Memory B cell (primary cell): Measurements from ENCODE around the gene BTBD16.

Experiments
- ATAC-seq: fragments of 150-1000 bp; cut with Tn5 transposase; 2 replicates; pipeline ENCODE4 v1.10.0; 2021; ENCODE audit warnings: low read depth, mild to moderate bottlenecking, moderate library complexity
- DNase-seq, 2 donors: peaks; one replicate each; pipeline ENCODE4 v3.0.0; 2022; ENCODE audit warnings: low spot score in 2 of 2
- H3K27ac Mint-ChIP-seq: one replicate; pipeline ENCODE4 v1.8.0; 2022; ENCODE audit warnings: mild to moderate bottlenecking, moderate library complexity, mixed read lengths
- H3K27me3 Mint-ChIP-seq: one replicate; pipeline ENCODE4 v1.8.0; 2022; ENCODE audit warnings: mixed read lengths
- H3K36me3 Mint-ChIP-seq: one replicate; pipeline ENCODE4 v1.8.0; 2022; ENCODE audit warnings: mild to moderate bottlenecking, mixed read lengths
- H3K4me1 Mint-ChIP-seq: one replicate; pipeline ENCODE4 v1.8.0; 2022; ENCODE audit warnings: mixed read lengths
- H3K4me3 Mint-ChIP-seq: one replicate; pipeline ENCODE4 v1.8.0; 2022; ENCODE audit warnings: mild to moderate bottlenecking, moderate library complexity, mixed read lengths
- H3K9me3 Mint-ChIP-seq: one replicate; pipeline ENCODE4 v1.8.0; 2022; ENCODE audit warnings: mixed read lengths

BTBD16 gene

DNA sequence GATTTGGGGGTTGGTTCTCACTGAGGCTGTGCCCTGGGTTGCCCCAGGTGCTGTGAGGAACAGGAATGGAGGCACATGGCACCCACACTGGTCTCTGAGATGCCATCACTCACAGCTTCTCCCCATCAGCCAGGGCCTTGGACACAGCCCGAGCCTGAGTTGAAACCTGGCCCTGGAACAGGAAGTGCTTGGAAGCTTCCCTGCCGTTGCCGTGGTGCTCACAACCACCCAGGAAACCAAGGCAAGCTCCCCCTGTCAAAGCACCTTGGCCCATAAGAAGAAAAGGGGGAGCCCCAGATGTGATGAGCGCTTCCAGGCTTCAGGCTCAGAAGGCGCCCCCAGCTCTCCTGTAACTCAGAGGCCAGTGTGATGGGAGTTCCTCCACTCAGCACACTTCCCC, at the start of gene BTBD16:
Gene BTBD16, plus strand, starts transcription at position 221 of the 400 bp plus-strand sequence. CDS start 3,786 bp downstream, outside the sequence.
- no peak for DNase-seq
- Mint-ChIP-seq H3K27ac (no peak within 1 kb of the TSS), H3K9me3 (no peaks in the 10 kb centered on the region), H3K36me3 (no peaks in the 10 kb centered on the region), H3K4me1 (no peaks in the 10 kb centered on the region), H3K27me3 (peaks cover 5% of the 10 kb centered on the region), H3K4me3 (no peak within 1 kb of the TSS)
- ATAC-seq = no peak

- Mint-ChIP-seq H3K27ac (no peak overlapping the region), H3K4me3 (no peak overlapping the region), H3K4me1 (no peaks in the 10 kb centered on the region), H3K36me3 (no peaks in the 10 kb centered on the region), H3K27me3 (peaks cover 8% of the 10 kb centered on the region), H3K9me3 (no peaks in the 10 kb centered on the region)
- ATAC-seq (no peak), DNase-seq (no peak)
These were observed 49.1 kb upstream of the BTBD16 start for GRCh38 chr10:122221958-122222357.

DNA sequence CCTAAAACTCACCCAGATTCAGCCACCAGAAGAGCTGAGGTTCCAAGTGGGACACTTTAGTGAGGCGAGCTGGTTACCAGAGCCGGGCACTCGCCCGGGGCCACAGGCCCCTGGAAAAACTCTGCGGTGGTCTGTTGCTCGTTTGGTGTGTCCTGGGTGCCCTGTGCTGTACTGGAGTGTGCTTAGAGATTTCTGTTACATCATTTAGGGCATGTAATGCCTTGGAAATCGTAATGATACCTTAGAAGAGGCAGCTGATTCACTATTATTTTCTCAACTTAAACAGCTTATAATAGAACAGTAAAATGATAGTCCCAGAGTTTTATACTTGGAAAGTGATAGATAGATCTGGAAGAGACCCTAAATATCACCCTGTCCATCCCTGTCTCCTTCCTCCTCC, 48.5 kb upstream of the BTBD16 start:
- no peak for ATAC-seq
- peaks cover 8% of the 10 kb centered on the region for H3K27me3 Mint-ChIP-seq

GRCh38 chr10:122224159-122224558, 46.9 kb upstream of the BTBD16 start:
- Mint-ChIP-seq H3K4me3 (no peak overlapping the region), H3K9me3 (no peaks in the 10 kb centered on the region), H3K36me3 (no peaks in the 10 kb centered on the region), H3K4me1 (no peaks in the 10 kb centered on the region), H3K27me3 (peaks cover 4% of the 10 kb centered on the region), H3K27ac (no peak overlapping the region)
- ATAC-seq (no peak), DNase-seq (no peak)

More for the DNA sequence above, 48.5 kb upstream of the BTBD16 start:
- no peak for DNase-seq
- Mint-ChIP-seq H3K4me1 (no peaks in the 10 kb centered on the region), H3K9me3 (no peaks in the 10 kb centered on the region), H3K36me3 (no peaks in the 10 kb centered on the region), H3K27ac (no peak overlapping the region), H3K4me3 (no peak overlapping the region)

- Mint-ChIP-seq H3K9me3 (no peaks in the 10 kb centered on the region), H3K4me3 (no peak overlapping the region), H3K27ac (no peak overlapping the region), H3K36me3 (no peaks in the 10 kb centered on the region), H3K27me3 (peaks cover 4% of the 10 kb centered on the region), H3K4me1 (no peaks in the 10 kb centered on the region)
- ATAC-seq = no peak
- DNase-seq = no peak
These were observed 45.8 kb upstream of the BTBD16 start for GRCh38 chr10:122225330-122225729.

- ATAC-seq = no peak
- no peaks in the 10 kb centered on the region for H3K4me1 Mint-ChIP-seq
- DNase-seq = no peak
These were observed 43.3 kb upstream of the BTBD16 start for GRCh38 chr10:122227754-122228153.

GRCh38 chr10:122229666-122230065, 41.4 kb upstream of the BTBD16 start:
- Mint-ChIP-seq H3K36me3 (no peaks in the 10 kb centered on the region), H3K4me1 (no peaks in the 10 kb centered on the region), H3K4me3 (no peak overlapping the region), H3K9me3 (no peaks in the 10 kb centered on the region), H3K27ac (no peak overlapping the region), H3K27me3 (peaks cover 5% of the 10 kb centered on the region)
- ATAC-seq (no peak), DNase-seq (no peak)

More at GRCh38 chr10:122227754-122228153, 43.3 kb upstream of the BTBD16 start:
- Mint-ChIP-seq H3K27me3 (peaks cover 4% of the 10 kb centered on the region), H3K9me3 (no peaks in the 10 kb centered on the region), H3K27ac (no peak overlapping the region), H3K4me3 (no peak overlapping the region), H3K36me3 (no peaks in the 10 kb centered on the region)

DNA sequence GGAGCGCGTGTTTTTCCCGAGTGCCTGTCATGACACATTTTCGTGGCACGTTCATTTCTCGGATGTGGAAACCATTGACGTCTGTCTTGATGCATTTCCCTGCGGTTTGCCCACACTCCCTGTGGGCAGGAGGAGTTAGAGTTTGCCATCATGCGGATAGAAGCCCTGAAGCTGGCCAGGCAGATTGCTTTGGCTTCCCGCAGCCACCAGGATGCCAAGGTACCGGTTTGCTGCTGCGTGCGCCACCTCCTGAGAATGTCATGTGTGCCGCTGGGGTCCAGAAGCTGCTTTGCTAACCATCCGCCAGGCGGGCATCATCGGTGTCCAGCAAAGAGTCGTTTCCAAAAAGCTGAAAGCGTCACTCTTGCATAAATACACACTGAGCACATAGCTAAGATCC, 40.9 kb upstream of the BTBD16 start:
- no peak for ATAC-seq
- no peak overlapping the region for H3K4me3 Mint-ChIP-seq
- no peaks in the 10 kb centered on the region for H3K9me3 Mint-ChIP-seq
- no peak for DNase-seq
- no peaks in the 10 kb centered on the region for H3K4me1 Mint-ChIP-seq
- peaks cover 5% of the 10 kb centered on the region for H3K27me3 Mint-ChIP-seq
- H3K27ac Mint-ChIP-seq = no peak overlapping the region
- no peaks in the 10 kb centered on the region for H3K36me3 Mint-ChIP-seq

DNA sequence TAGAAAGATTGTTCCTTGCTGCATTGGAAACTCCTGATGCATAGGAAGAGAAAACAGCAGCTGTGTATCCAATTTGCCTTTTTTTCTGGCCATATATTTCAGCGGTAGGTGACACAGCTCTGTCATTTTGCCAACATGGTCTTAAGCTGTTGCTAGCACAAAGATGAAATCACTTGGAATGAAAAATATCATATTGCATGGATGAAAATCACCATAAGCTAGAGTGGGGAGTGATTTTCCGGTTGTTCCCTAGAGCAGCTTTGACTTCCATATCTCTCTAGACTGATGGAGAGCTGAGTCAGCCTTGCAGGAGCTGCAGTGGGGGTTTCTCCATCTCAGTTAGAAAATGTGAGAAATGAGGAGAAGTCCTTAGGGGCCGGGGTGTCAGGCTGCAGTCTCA, 38.3 kb upstream of the BTBD16 start:
- DNase-seq (no peak), ATAC-seq (no peak)
- Mint-ChIP-seq H3K27me3 (peaks cover 3% of the 10 kb centered on the region), H3K27ac (no peak overlapping the region), H3K36me3 (no peaks in the 10 kb centered on the region), H3K4me3 (no peak overlapping the region), H3K9me3 (no peaks in the 10 kb centered on the region), H3K4me1 (no peaks in the 10 kb centered on the region)

DNA sequence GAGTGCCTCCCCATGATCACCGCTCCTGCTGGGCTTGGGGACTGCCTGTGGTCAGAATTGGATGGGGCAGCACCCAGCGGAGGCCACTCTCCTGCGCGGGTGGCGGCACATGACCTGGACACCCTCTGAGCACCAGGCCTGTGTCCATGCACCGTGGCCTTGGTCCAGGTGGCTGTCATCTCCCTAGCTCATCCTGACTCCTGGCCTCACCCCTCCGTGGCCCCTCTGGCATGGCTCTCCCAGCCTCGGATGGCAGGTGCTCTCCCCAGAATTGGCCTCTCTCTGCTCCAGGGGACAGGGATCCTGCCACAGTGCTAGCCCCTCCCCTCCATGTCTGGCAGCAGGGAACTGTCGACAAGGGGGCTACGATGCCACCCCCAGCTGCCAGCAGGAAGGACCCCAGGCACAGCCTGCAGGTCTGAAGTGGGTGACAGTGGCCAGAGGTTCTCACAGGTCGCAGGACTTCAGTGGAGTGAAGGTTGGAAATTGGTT, 37.2 kb upstream of the BTBD16 start:
- Mint-ChIP-seq H3K4me3 (no peak overlapping the region), H3K4me1 (no peaks in the 10 kb centered on the region), H3K36me3 (no peaks in the 10 kb centered on the region), H3K27ac (no peak overlapping the region), H3K27me3 (peaks cover 3% of the 10 kb centered on the region), H3K9me3 (no peaks in the 10 kb centered on the region)
- no peak for ATAC-seq
- DNase-seq = no peak

- no peaks in the 10 kb centered on the region for H3K4me1 Mint-ChIP-seq
- no peak overlapping the region for H3K4me3 Mint-ChIP-seq
- DNase-seq (no peak), ATAC-seq (no peak)
- H3K27me3 Mint-ChIP-seq = peaks cover 3% of the 10 kb centered on the region
- no peaks in the 10 kb centered on the region for H3K9me3 Mint-ChIP-seq
- no peak overlapping the region for H3K27ac Mint-ChIP-seq
- H3K36me3 Mint-ChIP-seq = no peaks in the 10 kb centered on the region
These were observed 36.7 kb upstream of the BTBD16 start for GRCh38 chr10:122234416-122234815.

- Mint-ChIP-seq H3K27me3 (peaks cover 3% of the 10 kb centered on the region), H3K36me3 (no peaks in the 10 kb centered on the region), H3K4me1 (no peaks in the 10 kb centered on the region), H3K4me3 (no peak overlapping the region), H3K9me3 (no peaks in the 10 kb centered on the region), H3K27ac (no peak overlapping the region)
- ATAC-seq (no peak), DNase-seq (no peak)
These were observed 34.3 kb upstream of the BTBD16 start for GRCh38 chr10:122236690-122237306.

DNA sequence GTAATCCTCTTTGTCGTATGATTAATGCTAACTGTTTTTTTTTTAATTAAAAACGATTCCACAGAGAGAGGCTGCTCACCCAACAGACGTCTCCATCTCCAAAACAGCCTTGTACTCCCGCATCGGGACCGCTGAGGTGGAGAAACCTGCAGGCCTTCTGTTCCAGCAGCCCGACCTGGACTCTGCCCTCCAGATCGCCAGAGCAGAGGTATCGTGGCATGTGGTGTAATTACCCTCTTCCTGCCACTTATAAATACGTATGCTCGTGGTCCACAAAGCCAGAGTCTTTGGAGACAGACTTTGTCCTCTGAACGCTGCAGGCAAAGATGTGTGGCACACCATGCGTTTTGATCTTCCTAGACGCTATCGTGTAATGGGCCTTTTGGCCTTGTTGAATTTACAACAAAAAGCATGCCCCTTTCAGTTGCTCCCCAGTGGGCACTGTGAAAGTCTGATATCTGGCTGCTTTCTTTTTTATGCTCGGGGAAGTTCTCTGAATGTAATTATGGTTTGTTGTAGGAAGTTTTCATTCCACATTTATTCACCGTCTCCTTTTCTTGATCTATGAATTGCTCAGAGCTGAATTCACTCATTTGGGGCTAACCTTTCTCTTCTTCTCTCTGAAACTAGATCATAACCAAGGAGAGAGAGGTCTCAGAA, 33.6 kb upstream of the BTBD16 start:
- no peak overlapping the region for H3K4me3 Mint-ChIP-seq
- H3K27ac Mint-ChIP-seq = no peak overlapping the region
- H3K36me3 Mint-ChIP-seq = no peaks in the 10 kb centered on the region
- no peaks in the 10 kb centered on the region for H3K9me3 Mint-ChIP-seq
- H3K4me1 Mint-ChIP-seq = no peaks in the 10 kb centered on the region
- peaks cover 3% of the 10 kb centered on the region for H3K27me3 Mint-ChIP-seq
- DNase-seq (no peak), ATAC-seq (no peak)

DNA sequence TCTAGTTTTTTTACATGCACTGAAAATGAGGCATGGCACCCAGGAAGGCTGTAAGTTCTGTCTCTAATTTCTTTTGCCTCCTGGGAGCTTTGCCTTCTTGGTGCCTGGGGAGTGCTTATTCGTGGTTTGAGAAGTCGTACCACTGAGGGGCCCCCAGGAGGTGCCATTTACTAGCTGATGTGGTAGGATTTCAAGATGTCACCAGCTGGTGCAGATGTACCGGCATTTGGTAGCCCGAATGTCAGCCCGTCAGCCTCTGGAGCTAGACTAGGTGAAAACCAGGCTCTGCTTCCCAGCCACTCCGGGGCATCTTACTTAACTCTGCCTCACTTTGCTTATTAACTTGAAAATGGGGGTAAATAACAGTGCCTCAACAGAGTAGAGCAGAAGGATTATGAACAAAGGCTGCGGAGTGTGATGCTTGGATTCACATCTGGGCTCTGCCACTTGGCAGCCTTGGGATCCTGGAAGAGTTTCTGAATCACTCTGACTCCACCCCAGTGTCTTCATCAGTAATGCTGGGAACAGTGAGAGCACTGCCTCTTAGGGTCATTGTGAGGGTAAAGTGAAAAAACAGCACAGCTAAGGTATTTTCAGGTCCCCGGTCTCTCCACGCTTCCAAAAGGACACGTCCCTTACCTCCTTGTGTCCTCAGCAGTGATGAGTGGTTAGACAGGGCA, 31.4 kb upstream of the BTBD16 start:
- ATAC-seq (no peak), DNase-seq (no peak)
- no peaks in the 10 kb centered on the region for H3K9me3 Mint-ChIP-seq
- H3K27me3 Mint-ChIP-seq = peaks cover 2% of the 10 kb centered on the region
- H3K4me3 Mint-ChIP-seq = no peak overlapping the region
- no peak overlapping the region for H3K27ac Mint-ChIP-seq
- H3K4me1 Mint-ChIP-seq = no peaks in the 10 kb centered on the region
- no peaks in the 10 kb centered on the region for H3K36me3 Mint-ChIP-seq
